Right atrium auricular region (tissue), 2 donors: Measurements from ENCODE around the gene AIM2. TPM values are rescaled to one million over a fixed set of nuclear protein-coding genes. Genes with fewer than 3 reads are reported as not detected.

Experiments used
- DNase-seq: peaks from one replicate; pipeline ENCODE4 v3.0.0-alpha.2; 2019; ENCODE audit warnings: low spot score
- H3K27ac ChIP-seq, 2 donors: fragments of 200-600 bp; sonication (generic); 1 replicate in 1 of 2; 2 replicates in 1 of 2; pipeline ENCODE4 v1.5.1; 2016 to 2019
- H3K27me3 ChIP-seq, 2 donors: fragments of 200-600 bp; sonication (generic); one replicate each; pipeline versions ENCODE4 v1.5.1 to v1.6.0; 2017 to 2019
- H3K36me3 ChIP-seq: fragments of 200-600 bp; sonication (generic); one replicate; pipeline ENCODE4 v1.5.1; 2016
- H3K4me1 ChIP-seq, 2 donors: fragments of 200-600 bp; sonication (generic); one replicate each; pipeline versions ENCODE4 v1.5.1 to v1.6.0; 2017 to 2019
- H3K4me3 ChIP-seq, 2 donors: fragments of 200-600 bp; sonication (generic); 1 replicate in 1 of 2; 2 replicates in 1 of 2; pipeline ENCODE4 v1.5.1; 2017 to 2019; ENCODE audit warnings: mild to moderate bottlenecking in 1 of 2, moderate library complexity in 1 of 2
- H3K9me3 ChIP-seq, 2 donors: fragments of 200-600 bp; sonication (generic); one replicate each; pipeline ENCODE4 v1.5.1; 2019
- CTCF ChIP-seq, 2 donors: fragments of 200-600 bp; sonication (generic); IDR thresholded peaks; one replicate each; pipeline ENCODE4 v1.5.1; 2019; ENCODE audit warnings: antibody characterized with exemption in 2 of 2
- total RNA-seq, 2 donors: library from RNA; depleted of rRNA; stranded (reverse); fragments of >200 nt; gene quantifications; one replicate each; pipeline ENCODE4 v1.1.0, GENCODE V29; 2016

The AIM2 gene
- total RNA-seq, 2 donors from 2014 or later, result not detected

- Histone ChIP-seq H3K27me3 (no peaks in the 10 kb centered on the region), H3K27ac (no peak overlapping the region), H3K9me3 (no peaks in the 10 kb centered on the region), H3K4me3 (no peak overlapping the region), H3K4me1 (no peaks in the 10 kb centered on the region), H3K36me3 (peaks cover 39% of the 10 kb centered on the region)
- DNase-seq, result no peak
- TF ChIP-seq CTCF (IDR thresholded peaks at IDR 0.05), result no peak
These were observed 52.8 kb downstream of the AIM2 start for GRCh38 chr1:159023723-159024122.

GRCh38 chr1:159015440-159015909 is 61.1 kb downstream of the AIM2 start:
- Histone ChIP-seq H3K9me3 (no peaks in the 10 kb centered on the region), H3K27ac (peak overlapping the region; percentile 52 to 58), H3K4me1 (peaks cover 0 to 44% of the 10 kb centered on the region in 2 donors), H3K36me3 (peaks cover 42% of the 10 kb centered on the region), H3K27me3 (no peaks in the 10 kb centered on the region), H3K4me3 (no peak overlapping the region)
- no peak for TF ChIP-seq CTCF (IDR thresholded peaks at IDR 0.05)
- peak; percentile 75 for DNase-seq

GRCh38 chr1:159014851-159015250 is 61.7 kb downstream of the AIM2 start:
- Histone ChIP-seq H3K4me1 (peaks cover 0 to 44% of the 10 kb centered on the region in 2 donors), H3K27me3 (no peaks in the 10 kb centered on the region), H3K27ac (peak overlapping the region in 1 of 2 donors; percentile 85), H3K36me3 (peaks cover 36% of the 10 kb centered on the region), H3K9me3 (no peaks in the 10 kb centered on the region), H3K4me3 (no peak overlapping the region)
- no peak for DNase-seq
- no peak for TF ChIP-seq CTCF (IDR thresholded peaks at IDR 0.05)

GRCh38 chr1:159014003-159014571 is 62.5 kb downstream of the AIM2 start:
- H3K4me1 ChIP-seq, result peaks cover 0 to 44% of the 10 kb centered on the region in 2 donors
- H3K4me3 ChIP-seq, result no peak overlapping the region
- H3K27ac ChIP-seq, result peak overlapping the region; percentile 16 to 85

GRCh38 chr1:159012495-159012894 is 64.1 kb downstream of the AIM2 start:
- no peak for TF ChIP-seq CTCF (IDR thresholded peaks at IDR 0.05)
- Histone ChIP-seq H3K36me3 (peaks cover 16% of the 10 kb centered on the region), H3K4me1 (peaks cover 0 to 38% of the 10 kb centered on the region in 2 donors), H3K27me3 (no peaks in the 10 kb centered on the region), H3K27ac (peak overlapping the region; percentile 54 to 85), H3K9me3 (no peaks in the 10 kb centered on the region), H3K4me3 (peak overlapping the region; percentile 46 to 54)
- DNase-seq, result no peak

More at GRCh38 chr1:159014003-159014571, 62.5 kb downstream of the AIM2 start:
- Histone ChIP-seq H3K27me3 (no peaks in the 10 kb centered on the region), H3K36me3 (peaks cover 30% of the 10 kb centered on the region), H3K9me3 (no peaks in the 10 kb centered on the region)
- TF ChIP-seq CTCF (IDR thresholded peaks at IDR 0.05), result no peak
- DNase-seq, result no peak

Other genes with a start within 250 kb of the AIM2 start
- gene MNDA, start 245.4 kb downstream of the AIM2 start, total RNA-seq, result 1 to 10 TPM; 2.3 to 5.9 TPM
- gene PYHIN1, start 145.2 kb downstream of the AIM2 start, total RNA-seq, result under 1 TPM in 1 of 2 donors, not detected in 1; 0.63 TPM
- gene IFI16, start 66.9 kb downstream of the AIM2 start, total RNA-seq, result 10 to 100 TPM; 31.1 to 41.2 TPM
- 10 to 100 TPM in 1 of 2 donors, 1 to 10 TPM in 1; 4.0 to 12.5 TPM for gene CADM3, start 94.8 kb upstream of the AIM2 start, total RNA-seq
- gene ACKR1, start 128.1 kb upstream of the AIM2 start, total RNA-seq, result 10 to 100 TPM; 13.3 to 13.8 TPM
- gene FCER1A, start 225.6 kb upstream of the AIM2 start, total RNA-seq, result under 1 TPM in 1 of 2 donors, not detected in 1; 0.56 TPM